Keratinocyte (primary cell): Measurements from ENCODE around the gene RAET1E.

Experiments used
- CTCF ChIP-seq, 3 experiments: IDR thresholded peaks in 1 of 3; conservative IDR thresholded peaks in 1 of 3; optimal IDR thresholded peaks in 1 of 3; 2 replicates in 2 of 3; 3 replicates in 1 of 3; pipeline versions ENCODE3 to v1.5.1; 2011; ENCODE audit warnings: low read length in 3 of 3, mild to moderate bottlenecking in 3 of 3, moderate library complexity in 2 of 3, control low read depth in 1 of 3, inconsistent platforms in 1 of 3; ENCODE audit not compliant: insufficient read depth in 2 of 3; ENCODE audit errors: extremely low read depth in 1 of 3
- EZH2 ChIP-seq: IDR thresholded peaks from one replicate; pipeline ENCODE4 v1.6.1; 2012; ENCODE audit warnings: inconsistent platforms, mild to moderate bottlenecking, low read length, moderate library complexity

DNA sequence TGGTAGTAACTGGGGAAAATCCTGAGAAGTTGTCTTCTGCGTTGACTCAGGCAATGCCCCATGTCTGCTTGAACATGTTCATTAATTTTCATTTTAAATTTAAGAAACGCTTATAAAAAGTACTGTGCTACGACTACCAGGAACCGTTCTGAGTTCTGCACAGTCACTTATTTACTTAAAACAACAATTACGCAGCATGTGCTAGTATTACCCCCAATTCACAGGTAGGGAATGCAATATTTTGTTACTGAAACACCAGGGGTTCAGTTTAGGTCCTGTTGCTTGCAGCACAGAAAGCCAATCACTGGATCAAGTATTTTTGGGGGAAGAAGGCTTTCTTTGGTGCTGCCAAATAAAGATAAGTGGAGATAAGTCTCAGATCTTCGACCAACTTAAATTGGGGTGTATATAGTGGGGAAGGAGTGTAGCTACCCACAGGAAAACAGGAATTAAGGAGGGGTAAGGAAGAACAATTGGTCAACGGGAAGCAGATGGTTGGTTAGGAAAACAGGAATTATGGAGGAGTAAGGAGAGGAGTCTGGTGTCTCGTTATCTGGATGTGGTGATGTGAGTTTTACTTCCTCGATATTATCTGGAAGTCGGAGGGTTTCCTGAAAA, 28.5 kb downstream of the RAET1E start:
- no peak for TF ChIP-seq CTCF (optimal IDR thresholded peaks at IDR 0.05 in 1 of 3, IDR thresholded peaks at IDR 0.05 in 1 of 3, conservative IDR thresholded peaks at IDR 0.05 in 1 of 3; ENCODE audit: extremely low read depth in 1 of 3, insufficient read depth in 2 of 3, low read length in 3 of 3)
- no peak for TF ChIP-seq EZH2
